AG04450 (cell line): ENCODE data around the gene PDE3A. TPM values are rescaled to one million over a fixed set of nuclear protein-coding genes. Genes with fewer than 3 reads are reported as not detected.

Source experiments
- CTCF ChIA-PET: fragments of 300-600, 350-600 bp; formaldehyde crosslinking; extraction: SDS; loops from one replicate; lab custom pipeline; 2022; ENCODE audit warnings: antibody characterized with exemption, inconsistent platforms; lab: Charles Lee
- POLR2A ChIA-PET: fragments of 350-600 bp; formaldehyde crosslinking; extraction: SDS; loops from one replicate; lab custom pipeline; 2021; ENCODE audit warnings: antibody characterized with exemption, inconsistent platforms; lab: Yijun Ruan, JAX
- DNase-seq: peaks from one replicate; pipeline ENCODE4 v3.0.0-alpha.2; 2011; ENCODE audit warnings: low read depth, low spot score
- H3K27ac ChIP-seq: one replicate; pipeline ENCODE4 v1.5.1; 2012; ENCODE audit warnings: low read depth, low read length, control low read depth
- H3K27me3 ChIP-seq: one replicate; pipeline ENCODE4 v1.6.0; 2012; ENCODE audit warnings: low read length; ENCODE audit not compliant: control insufficient read depth, insufficient read depth
- H3K4me3 ChIP-seq: 2 replicates; pipeline ENCODE4 v1.5.1; 2011; ENCODE audit warnings: mild to moderate bottlenecking, low read depth, low read length, control low read depth
- H3K9me3 ChIP-seq: 2 replicates; pipeline ENCODE4 v1.5.1; 2012; ENCODE audit warnings: low read length; ENCODE audit not compliant: control insufficient read depth, insufficient read depth
- polyA plus RNA-seq: library from polyadenylated mRNA; depleted of rRNA; stranded (reverse); fragments of >200 nt; gene quantifications from 2 replicates; pipeline ENCODE4 v1.2.3, GENCODE V29; 2011
- TF ChIP-seq, protein P1 (sequence below): IDR thresholded peaks from 2 replicates; pipeline ENCODE4 v1.5.1; 2011; ENCODE audit warnings: low read depth, low read length, control low read depth, inconsistent platforms

Gene PDE3A
- polyA plus RNA-seq, 1 experiment: 0.10 TPM

- ChIA-PET CTCF (interaction anchor here (0.9 to 1.6 kb wide), 2 partner anchors 21 to 523 kb away, joined by 4 to 5 read pairs; no protein-coding TSS in a partner anchor), POLR2A (no interaction called here)
- TF ChIP-seq, protein P1, sequence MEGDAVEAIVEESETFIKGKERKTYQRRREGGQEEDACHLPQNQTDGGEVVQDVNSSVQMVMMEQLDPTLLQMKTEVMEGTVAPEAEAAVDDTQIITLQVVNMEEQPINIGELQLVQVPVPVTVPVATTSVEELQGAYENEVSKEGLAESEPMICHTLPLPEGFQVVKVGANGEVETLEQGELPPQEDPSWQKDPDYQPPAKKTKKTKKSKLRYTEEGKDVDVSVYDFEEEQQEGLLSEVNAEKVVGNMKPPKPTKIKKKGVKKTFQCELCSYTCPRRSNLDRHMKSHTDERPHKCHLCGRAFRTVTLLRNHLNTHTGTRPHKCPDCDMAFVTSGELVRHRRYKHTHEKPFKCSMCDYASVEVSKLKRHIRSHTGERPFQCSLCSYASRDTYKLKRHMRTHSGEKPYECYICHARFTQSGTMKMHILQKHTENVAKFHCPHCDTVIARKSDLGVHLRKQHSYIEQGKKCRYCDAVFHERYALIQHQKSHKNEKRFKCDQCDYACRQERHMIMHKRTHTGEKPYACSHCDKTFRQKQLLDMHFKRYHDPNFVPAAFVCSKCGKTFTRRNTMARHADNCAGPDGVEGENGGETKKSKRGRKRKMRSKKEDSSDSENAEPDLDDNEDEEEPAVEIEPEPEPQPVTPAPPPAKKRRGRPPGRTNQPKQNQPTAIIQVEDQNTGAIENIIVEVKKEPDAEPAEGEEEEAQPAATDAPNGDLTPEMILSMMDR: peak; percentile 69
- Histone ChIP-seq H3K27me3 (no peaks in the 10 kb centered on the region), H3K9me3 (no peaks in the 10 kb centered on the region), H3K27ac (no peak overlapping the region), H3K4me3 (no peak overlapping the region)
- DNase-seq: no peak
Measured at GRCh38 chr12:20646239-20646827, 278.0 kb downstream of the PDE3A start.

DNA sequence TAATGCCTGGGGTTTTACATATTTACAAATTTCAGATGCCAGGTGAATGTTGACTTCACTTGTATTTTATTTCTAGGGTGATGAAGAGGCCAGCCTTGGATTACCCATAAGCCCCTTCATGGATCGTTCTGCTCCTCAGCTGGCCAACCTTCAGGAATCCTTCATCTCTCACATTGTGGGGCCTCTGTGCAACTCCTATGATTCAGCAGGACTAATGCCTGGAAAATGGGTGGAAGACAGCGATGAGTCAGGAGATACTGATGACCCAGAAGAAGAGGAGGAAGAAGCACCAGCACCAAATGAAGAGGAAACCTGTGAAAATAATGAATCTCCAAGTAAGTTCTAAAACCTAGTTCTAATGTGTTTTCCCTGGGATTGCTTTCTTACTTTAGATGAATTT lies 285.5 kb downstream of the PDE3A start:
- no peaks in the 10 kb centered on the region for H3K9me3 ChIP-seq
- no peak overlapping the region for H3K27ac ChIP-seq
- DNase-seq: no peak
- no peaks in the 10 kb centered on the region for H3K27me3 ChIP-seq
- TF ChIP-seq, protein P1: no peak
- ChIA-PET CTCF (no interaction called here), POLR2A (no interaction called here)
- H3K4me3 ChIP-seq: no peak overlapping the region

DNA sequence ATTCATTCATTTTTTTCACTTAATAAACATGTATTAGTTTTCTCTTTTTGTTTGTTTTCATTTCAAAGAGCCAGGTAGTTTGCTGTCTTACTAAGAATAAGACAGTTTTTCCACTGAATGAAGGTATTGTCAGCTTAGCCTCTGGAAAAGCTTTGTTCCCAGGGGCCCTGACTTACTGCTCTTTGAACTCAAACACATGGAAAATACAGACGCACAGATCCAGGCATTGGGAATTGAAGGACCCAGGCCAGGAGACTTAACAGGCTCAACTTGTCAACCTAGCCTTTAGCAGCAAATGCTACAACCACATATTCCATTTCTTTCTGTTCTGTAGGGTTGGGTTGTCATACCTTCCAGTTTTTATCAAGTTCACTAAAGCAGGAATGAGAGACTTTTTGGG lies 288.3 kb downstream of the PDE3A start:
- no peak overlapping the region for H3K27ac ChIP-seq
- TF ChIP-seq, protein P1: no peak
- DNase-seq: no peak
- POLR2A ChIA-PET: no interaction called here
- no peaks in the 10 kb centered on the region for H3K27me3 ChIP-seq
- H3K9me3 ChIP-seq: no peaks in the 10 kb centered on the region
- no peak overlapping the region for H3K4me3 ChIP-seq
- CTCF ChIA-PET: no interaction called here

DNA sequence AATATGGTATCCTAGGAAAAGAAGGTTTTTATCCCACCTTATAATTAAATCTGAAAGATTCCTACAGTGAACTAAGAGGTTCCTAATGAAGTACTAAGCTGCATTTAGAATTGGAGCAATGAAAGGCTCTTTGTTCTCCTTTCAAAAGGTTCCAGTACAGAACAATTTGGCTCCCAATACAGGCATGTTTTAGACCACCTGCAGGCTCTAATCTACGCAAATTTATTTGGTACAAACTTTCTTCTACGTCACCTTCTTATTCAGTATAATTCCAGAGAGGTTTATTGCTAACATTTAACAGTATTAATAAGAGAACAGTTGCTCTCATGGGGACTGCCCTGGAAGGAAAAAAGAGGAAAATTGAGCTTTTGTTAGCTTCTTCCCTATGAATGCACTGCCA lies 289.2 kb downstream of the PDE3A start:
- ChIA-PET CTCF (no interaction called here), POLR2A (no interaction called here)
- Histone ChIP-seq H3K27me3 (no peaks in the 10 kb centered on the region), H3K4me3 (no peak overlapping the region), H3K9me3 (no peaks in the 10 kb centered on the region), H3K27ac (no peak overlapping the region)
- TF ChIP-seq, protein P1: no peak
- no peak for DNase-seq

- no peaks in the 10 kb centered on the region for H3K27me3 ChIP-seq
- POLR2A ChIA-PET: interaction anchor here (0.7 kb wide), 1 partner anchor 252 kb away, joined by 3 read pairs; no protein-coding TSS in a partner anchor
- no peak overlapping the region for H3K27ac ChIP-seq
- CTCF ChIA-PET: no interaction called here
- no peaks in the 10 kb centered on the region for H3K9me3 ChIP-seq
- TF ChIP-seq, protein P1: no peak
- no peak for DNase-seq
- H3K4me3 ChIP-seq: no peak overlapping the region
Measured at GRCh38 chr12:20681334-20681733, 313.0 kb downstream of the PDE3A start.
